Activated CD4-positive, alpha-beta T cell treated with anti-CD3 and anti-CD28 coated beads, Interleukin-10, Interleukin-2, amounts not matched to agents 100 ng/mL and 50 ng/mL, durations not matched to agents 16 hours and 8 hours (primary cell): ENCODE results near the gene EEF2K.

ENCODE experiments used
- DNase-seq: peaks from one replicate; pipeline ENCODE4 v3.0.0-alpha.2; 2020

Gene EEF2K

DNA sequence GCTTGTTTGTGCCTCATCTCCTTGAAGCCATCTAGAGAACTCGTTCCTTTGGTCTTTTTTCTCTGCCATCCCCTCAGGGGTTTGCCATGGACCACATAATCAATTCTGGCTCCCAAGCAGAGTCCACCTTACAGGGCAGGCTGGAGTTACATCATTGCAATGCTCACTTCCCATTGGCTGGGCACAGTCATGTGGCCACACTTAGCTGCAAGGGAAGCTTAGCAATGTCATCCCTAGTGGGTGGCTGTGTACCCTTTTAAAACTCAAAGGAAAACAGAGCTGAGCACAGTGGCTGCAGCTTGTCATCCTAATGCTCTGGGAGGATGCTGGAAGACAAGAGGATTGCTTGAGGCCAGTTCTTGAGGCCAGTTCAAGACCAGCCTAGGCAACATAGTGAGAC, 49.3 kb downstream of the EEF2K start:
- DNase-seq, result no peak

GRCh38 chr16:22257440-22257839, 51.4 kb downstream of the EEF2K start:
- no peak for DNase-seq

- no peak for DNase-seq
Measured at GRCh38 chr16:22260490-22260889, 54.4 kb downstream of the EEF2K start.

DNA sequence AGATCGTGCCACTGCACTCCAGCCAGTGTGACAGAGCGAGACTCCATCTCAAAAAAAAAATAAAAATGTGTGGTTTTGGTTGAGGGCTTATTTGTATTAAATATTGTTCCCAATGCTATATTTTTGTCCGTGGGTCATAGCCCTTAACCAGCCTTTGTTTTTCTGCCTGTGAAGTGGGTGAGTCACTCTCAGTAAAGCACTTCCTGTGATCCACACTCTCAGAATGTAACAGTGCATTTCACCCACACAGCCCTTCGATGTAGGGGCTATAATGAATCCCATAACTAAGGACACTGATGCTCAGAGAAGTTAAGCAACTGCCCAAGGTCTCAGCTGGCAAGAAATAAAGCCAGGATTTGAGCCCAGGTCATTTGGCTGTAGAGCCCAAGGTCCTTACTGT, 56.4 kb downstream of the EEF2K start:
- DNase-seq, result peak; percentile 43

DNA sequence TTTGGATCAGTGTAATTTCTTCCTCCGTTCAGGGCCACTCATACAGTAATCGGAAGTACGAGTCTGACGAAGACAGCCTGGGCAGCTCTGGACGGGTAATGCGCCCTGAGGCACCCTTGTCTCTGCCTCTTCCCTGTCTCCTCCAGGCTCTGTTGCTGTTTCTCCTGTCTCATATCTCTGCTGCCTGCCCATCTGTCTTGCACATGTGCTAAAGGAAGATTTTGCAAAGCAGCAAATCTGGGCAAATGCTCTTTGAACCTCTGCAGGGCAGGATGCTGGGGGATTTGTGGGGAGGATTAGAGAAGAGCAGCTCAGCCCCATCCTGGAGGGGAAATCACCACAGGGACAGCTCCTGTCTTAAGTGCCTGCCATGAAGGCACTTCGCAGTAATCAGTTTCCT, 58.7 kb downstream of the EEF2K start:
- no peak for DNase-seq

GRCh38 chr16:22265351-22265750, 59.3 kb downstream of the EEF2K start:
- DNase-seq, result no peak

DNA sequence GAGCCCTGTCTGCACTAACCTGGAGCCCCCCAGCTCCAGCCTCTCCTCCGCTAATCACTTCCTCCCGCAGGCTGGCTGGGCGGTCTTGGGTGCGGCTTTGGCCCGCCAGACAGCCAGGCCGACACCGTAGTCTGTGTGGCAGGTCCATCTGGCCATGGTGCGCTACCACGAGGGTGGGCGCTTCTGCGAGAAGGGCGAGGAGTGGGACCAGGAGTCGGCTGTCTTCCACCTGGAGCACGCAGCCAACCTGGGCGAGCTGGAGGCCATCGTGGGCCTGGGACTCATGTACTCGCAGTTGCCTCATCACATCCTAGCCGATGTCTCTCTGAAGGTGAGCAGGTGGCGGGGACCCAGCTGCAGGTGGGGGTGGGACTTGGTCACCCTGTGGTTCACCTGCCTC, 60.5 kb downstream of the EEF2K start:
- no peak for DNase-seq

DNA sequence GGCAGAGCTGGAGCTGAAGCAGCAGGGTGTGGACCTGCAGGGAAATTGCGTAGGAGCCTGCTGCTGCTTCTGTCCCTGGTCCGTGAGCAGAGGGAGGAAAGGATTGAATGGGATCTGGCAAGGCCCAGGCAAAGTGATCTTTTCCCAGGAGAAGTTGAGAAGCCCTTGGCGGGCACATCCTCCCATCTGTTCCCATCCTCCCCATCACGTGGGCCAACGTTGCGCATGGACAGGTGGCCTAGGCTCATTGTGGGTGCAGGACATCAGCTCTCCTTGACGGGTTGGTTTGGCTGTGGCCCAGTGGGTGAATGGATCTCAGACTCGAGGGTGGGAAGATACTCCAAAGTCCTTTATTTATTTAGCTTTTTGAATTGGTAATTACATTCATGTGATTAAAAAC, 61.7 kb downstream of the EEF2K start:
- DNase-seq, result no peak

- DNase-seq, result peak; percentile 10
Measured at GRCh38 chr16:22270525-22270924, 64.4 kb downstream of the EEF2K start.

GRCh38 chr16:22272870-22273650, 67.0 kb downstream of the EEF2K start:
- DNase-seq, result no peak

- DNase-seq, result no peak
Measured at GRCh38 chr16:22274916-22275315, 68.8 kb downstream of the EEF2K start.

DNA sequence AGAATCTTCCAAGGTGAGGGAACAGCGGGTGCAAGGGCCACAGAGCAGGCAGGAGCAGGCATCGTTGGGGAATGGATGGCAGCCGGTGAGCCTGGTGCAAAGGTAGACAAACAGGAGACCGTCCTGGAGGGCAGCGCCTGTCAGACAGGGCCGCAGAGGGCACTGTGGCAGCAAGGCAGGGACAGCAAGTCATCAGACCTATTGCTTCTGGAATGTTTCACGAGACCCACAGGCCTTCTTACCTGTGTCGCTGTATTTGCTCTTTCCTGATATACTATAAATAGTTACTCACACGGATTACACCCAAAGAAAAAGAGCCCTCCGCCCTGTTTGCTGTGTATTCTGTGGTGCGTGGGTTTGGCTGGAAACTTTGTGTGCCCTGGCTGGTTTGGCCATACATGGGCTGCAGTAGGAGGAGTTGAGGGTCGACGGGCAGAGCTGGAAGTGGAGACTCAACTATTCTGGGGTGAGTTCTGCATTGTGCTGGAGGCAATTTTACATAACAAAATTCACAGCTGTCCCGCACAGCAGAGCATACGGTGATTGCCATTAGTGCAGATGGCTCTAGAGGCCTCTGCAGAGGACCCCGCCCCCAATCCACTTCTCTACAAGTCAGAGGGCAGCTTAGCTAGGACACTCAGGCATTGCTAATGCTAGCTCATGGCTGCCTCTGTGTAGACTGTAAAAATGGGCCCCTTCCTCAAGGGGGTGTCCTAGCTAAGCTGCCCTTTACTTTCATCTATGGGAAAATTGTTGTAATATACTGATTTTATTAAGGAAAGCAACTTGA, 72.6 kb downstream of the EEF2K start:
- no peak for DNase-seq

GRCh38 chr16:22282254-22282892, 76.3 kb downstream of the EEF2K start:
- no peak for DNase-seq

- DNase-seq, result no peak
Measured at GRCh38 chr16:22284637-22285036, 78.6 kb downstream of the EEF2K start.

DNA sequence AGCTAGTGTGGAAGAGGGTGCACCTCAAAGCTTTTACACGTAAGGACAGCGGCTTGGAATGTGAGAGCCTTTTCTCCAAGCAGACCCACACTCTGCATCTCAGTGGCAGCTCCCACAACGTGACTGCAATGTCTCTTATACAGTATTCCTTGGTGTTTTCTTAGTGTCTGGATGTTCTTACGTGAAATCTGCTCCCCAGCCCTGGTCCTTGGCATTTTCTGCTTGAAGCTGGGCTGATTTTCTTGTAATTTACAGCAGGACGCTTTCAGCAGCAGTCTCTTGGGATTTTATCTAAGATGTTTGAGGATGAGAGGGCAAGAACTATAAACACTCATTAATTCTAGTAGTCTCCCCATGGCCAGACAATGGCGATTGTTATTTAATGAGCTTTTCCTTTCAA, 79.0 kb downstream of the EEF2K start:
- DNase-seq, result no peak

- DNase-seq, result no peak
Measured at GRCh38 chr16:22291020-22291419, 84.9 kb downstream of the EEF2K start.

- no peak for DNase-seq
Measured at GRCh38 chr16:22291860-22292318, 85.8 kb downstream of the EEF2K start.

DNA sequence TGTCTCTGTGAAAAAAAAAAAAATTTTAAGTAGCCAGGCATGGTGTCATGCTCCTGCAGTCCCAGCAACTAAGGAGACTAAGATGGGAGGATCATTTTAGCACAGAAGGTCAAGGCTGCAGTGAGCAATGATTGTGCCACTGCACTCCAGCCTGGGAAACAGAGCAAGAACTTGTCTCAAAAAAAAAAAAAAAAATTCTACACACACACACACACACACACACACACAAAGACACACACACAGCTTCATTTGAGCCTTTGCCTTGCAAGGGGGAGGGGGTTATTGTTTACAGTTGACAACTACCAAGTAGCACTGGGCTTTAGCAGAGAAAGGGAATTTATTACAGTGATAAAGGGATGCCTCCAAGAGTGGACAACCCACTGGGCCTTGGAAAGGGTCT, 86.2 kb downstream of the EEF2K start:
- no peak for DNase-seq

DNA sequence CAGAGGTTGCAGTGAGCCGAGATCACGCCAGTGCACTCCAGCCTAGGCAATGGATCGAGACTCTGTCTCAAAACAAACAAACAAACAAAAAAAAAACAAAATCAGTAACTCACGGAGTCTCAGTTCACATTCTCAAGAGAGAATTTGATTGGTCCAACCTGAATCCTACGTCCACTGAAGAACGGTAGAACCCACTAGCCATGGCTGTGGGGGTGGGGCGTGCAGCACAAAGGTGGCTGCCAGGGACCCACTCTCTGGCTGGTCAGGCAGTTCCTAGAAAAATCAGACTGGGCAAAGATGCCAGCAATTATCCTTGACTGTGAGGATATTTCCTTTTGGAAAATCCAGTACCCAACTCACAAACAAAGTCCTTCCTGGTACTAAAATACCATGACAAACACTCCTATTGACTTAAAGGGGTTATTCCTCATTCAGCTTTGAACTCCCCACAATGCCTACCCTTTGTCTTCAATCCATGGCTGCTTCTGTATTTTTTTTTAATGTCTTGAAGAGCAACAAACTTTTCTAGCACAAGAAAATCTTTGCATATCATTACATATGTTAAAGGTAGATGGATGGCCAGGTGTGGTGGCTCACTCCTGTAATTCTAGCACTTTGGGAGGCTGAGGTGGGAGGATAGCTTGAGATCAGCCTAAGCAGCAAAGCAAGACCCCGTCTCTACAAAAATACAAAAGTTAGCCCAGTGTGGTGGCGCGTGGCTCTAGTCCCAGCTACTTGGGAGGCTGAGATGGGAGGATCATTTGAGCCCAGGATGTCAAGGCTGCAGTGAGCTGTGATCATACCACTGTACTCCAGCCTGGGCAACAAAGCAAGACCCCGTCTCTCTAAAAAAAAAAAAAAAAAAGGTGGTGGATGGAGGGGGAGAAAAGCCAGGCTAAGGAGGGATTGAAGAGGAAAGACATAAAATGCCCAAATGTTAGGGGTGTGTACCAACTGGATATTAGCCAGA, 87.3 kb downstream of the EEF2K start:
- no peak for DNase-seq

GRCh38 chr16:22296225-22297113, 90.4 kb downstream of the EEF2K start:
- DNase-seq, result no peak

GRCh38 chr16:22297114-22297870, 91.2 kb downstream of the EEF2K start, which contains the start of gene POLR3E:
POLR3E (plus strand) TSS chr16:22297409; CDS start chr16:22302969, 5,560 bp downstream.
- peak; percentile 99 for DNase-seq
